B cell (primary cell): ENCODE data around the gene MAN1A1. TPM values are rescaled to one million over a fixed set of nuclear protein-coding genes. Genes with fewer than 3 reads are reported as not detected.

Experiments used
- ATAC-seq: fragments of 200-7000 bp; cut with Tn5 transposase; one replicate; pipeline ENCODE4 v1.10.0; 2021; ENCODE audit warnings: low read depth, mild to moderate bottlenecking, moderate number of reproducible peaks, moderate library complexity
- CTCF ChIA-PET: fragments of 350-600 bp; sonication (Branson Sonifier 250); formaldehyde crosslinking; loops from one replicate; lab custom pipeline; 2021; ENCODE audit warnings: antibody characterized with exemption, inconsistent platforms; lab: Charles Lee
- POLR2A ChIA-PET: fragments of 350-600 bp; sonication (Branson Sonifier 250); formaldehyde crosslinking; loops from one replicate; lab custom pipeline; 2021; ENCODE audit warnings: antibody characterized with exemption; lab: Charles Lee
- DNase-seq: peaks from one replicate; pipeline ENCODE4 v3.0.0; 2013
- H2AFZ ChIP-seq: 2 replicates; pipeline ENCODE4 v1.6.1; 2012; ENCODE audit warnings: mild to moderate bottlenecking, low read depth, low read length; ENCODE audit not compliant: insufficient read depth, poor library complexity, severe bottlenecking
- H3K27ac ChIP-seq, 2 donors: 1 replicate in 1 of 2; 2 replicates in 1 of 2; pipeline ENCODE4 v1.5.1; 2012 to 2013; ENCODE audit warnings: low read length in 2 of 2, mild to moderate bottlenecking in 2 of 2, moderate library complexity in 1 of 2
- H3K27me3 ChIP-seq, 4 experiments: fragments of 200-600 bp in 1 of 4; sonication (generic) in 1 of 4; replicated peaks in 1 of 4; 1 replicate in 2 of 4; 2 replicates in 2 of 4; pipeline versions ENCODE4 v1.6.1 to v1.7.0; 2013 to 2016; ENCODE audit warnings: low read length in 3 of 4, mild to moderate bottlenecking in 2 of 4, mixed read lengths in 1 of 4, moderate library complexity in 1 of 4; ENCODE audit not compliant: insufficient read depth in 4 of 4, control insufficient read depth in 3 of 4; ENCODE audit errors: control extremely low read depth in 1 of 4
- H3K36me3 ChIP-seq, 2 experiments: replicated peaks in 1 of 2; 1 replicate in 1 of 2; 2 replicates in 1 of 2; pipeline versions ENCODE4 v1.6.1 to v1.7.1; 2013; ENCODE audit warnings: low read length in 1 of 2; ENCODE audit not compliant: insufficient read depth in 2 of 2, control insufficient read depth in 1 of 2; ENCODE audit errors: control extremely low read depth in 1 of 2, extremely low read depth in 1 of 2
- H3K4me1 ChIP-seq, 2 donors: fragments of 200-600 bp in 1 of 2; sonication (generic) in 1 of 2; 1 replicate in 1 of 2; 2 replicates in 1 of 2; pipeline versions ENCODE4 v1.5.1 to v1.6.1; 2013 to 2017; ENCODE audit warnings: low read length in 2 of 2; ENCODE audit not compliant: control insufficient read depth in 2 of 2, insufficient read depth in 2 of 2
- H3K4me2 ChIP-seq: replicated peaks from 2 replicates; pipeline ENCODE3; 2012; ENCODE audit warnings: mild to moderate bottlenecking, low read depth, low read length; ENCODE audit not compliant: poor library complexity, severe bottlenecking
- H3K4me3 ChIP-seq, 5 experiments: fragments of 200-600 bp in 1 of 5; sonication (generic) in 1 of 5; 1 replicate in 3 of 5; 2 replicates in 2 of 5; pipeline versions ENCODE4 v1.5.1 to v1.7.0; 2011 to 2016; ENCODE audit warnings: low read length in 4 of 5, mild to moderate bottlenecking in 4 of 5, low read depth in 2 of 5, control low read depth in 1 of 5, moderate library complexity in 1 of 5; ENCODE audit not compliant: insufficient read depth in 1 of 5; ENCODE audit errors: control extremely low read depth in 1 of 5, extremely low read depth in 1 of 5
- H3K79me2 ChIP-seq: fragments of 200-600 bp; sonication (generic); one replicate; pipeline ENCODE4 v1.6.0; 2016; ENCODE audit warnings: low read length; ENCODE audit not compliant: control insufficient read depth, insufficient read depth
- H3K9ac ChIP-seq: fragments of 200-600 bp; sonication (generic); 2 replicates; pipeline ENCODE4 v1.6.1; 2017; ENCODE audit warnings: mild to moderate bottlenecking, low read length, moderate library complexity
- H3K9me3 ChIP-seq, 3 donors: one replicate each; pipeline versions ENCODE4 v1.6.1 to v1.7.1; 2013; ENCODE audit warnings: low read length in 2 of 3; ENCODE audit not compliant: control insufficient read depth in 2 of 3, insufficient read depth in 1 of 3; ENCODE audit errors: control extremely low read depth in 1 of 3
- H4K20me1 ChIP-seq: 2 replicates; pipeline ENCODE4 v1.6.0; 2012; ENCODE audit warnings: mild to moderate bottlenecking, low read length; ENCODE audit not compliant: insufficient read depth, control insufficient read depth, poor library complexity, severe bottlenecking
- H3K27ac Mint-ChIP-seq: one replicate; pipeline ENCODE4 v1.8.0; 2021; ENCODE audit warnings: mixed read lengths
- H3K27me3 Mint-ChIP-seq: one replicate; pipeline ENCODE4 v1.8.0; 2021; ENCODE audit warnings: mixed read lengths
- H3K4me1 Mint-ChIP-seq: one replicate; pipeline ENCODE4 v1.8.0; 2021; ENCODE audit warnings: mixed read lengths
- H3K4me3 Mint-ChIP-seq: one replicate; pipeline ENCODE4 v1.8.0; 2021; ENCODE audit warnings: mixed read lengths
- H3K9me3 Mint-ChIP-seq: one replicate; pipeline ENCODE4 v1.8.0; 2022; ENCODE audit warnings: mixed read lengths; ENCODE audit not compliant: insufficient read depth
- CTCF ChIP-seq: fragments of 200-600 bp; IDR thresholded peaks from one replicate; pipeline ENCODE4 v1.8.0; 2022; ENCODE audit warnings: antibody characterized with exemption, mild to moderate bottlenecking
- EZH2 ChIP-seq: IDR thresholded peaks from 2 replicates; pipeline ENCODE4 v1.6.1; 2012; ENCODE audit warnings: borderline replicate concordance, low read depth, mild to moderate bottlenecking, moderate library complexity, low read length; ENCODE audit not compliant: insufficient read depth, poor library complexity, severe bottlenecking
- WGBS: methylation state at CpG from one replicate; pipeline ENCODE4 v1.1.5; 2013; ENCODE audit warnings: missing lambda C conversion rate; ENCODE audit not compliant: insufficient coverage; 5-methylcytosine and 5-hydroxymethylcytosine counted together
- intact Hi-C: fragments of 100-400 bp; cut with micrococcal nuclease; formaldehyde crosslinking; loops from one replicate; pipeline ENCODE4 v1.10.0; 2022
- polyA plus RNA-seq: library from polyadenylated mRNA; depleted of rRNA; stranded (reverse); fragments of >200 nt; gene quantifications from 2 replicates; pipeline ENCODE4 v1.2.3, GENCODE V29; 2012
- total RNA-seq, 2 donors: library from RNA; stranded (reverse); fragments of 120-200 nt in 1 of 2; gene quantifications; 1 replicate in 1 of 2; 2 replicates in 1 of 2; pipeline versions ENCODE4 v1.2.3 to v1.2.4, GENCODE V29; 2013 to 2022

MAN1A1 gene
- total and polyA plus RNA-seq, 2 donors (not counting 1 experiment from before 2014, with no cell fraction given): 5.1 to 31.7 TPM

DNA sequence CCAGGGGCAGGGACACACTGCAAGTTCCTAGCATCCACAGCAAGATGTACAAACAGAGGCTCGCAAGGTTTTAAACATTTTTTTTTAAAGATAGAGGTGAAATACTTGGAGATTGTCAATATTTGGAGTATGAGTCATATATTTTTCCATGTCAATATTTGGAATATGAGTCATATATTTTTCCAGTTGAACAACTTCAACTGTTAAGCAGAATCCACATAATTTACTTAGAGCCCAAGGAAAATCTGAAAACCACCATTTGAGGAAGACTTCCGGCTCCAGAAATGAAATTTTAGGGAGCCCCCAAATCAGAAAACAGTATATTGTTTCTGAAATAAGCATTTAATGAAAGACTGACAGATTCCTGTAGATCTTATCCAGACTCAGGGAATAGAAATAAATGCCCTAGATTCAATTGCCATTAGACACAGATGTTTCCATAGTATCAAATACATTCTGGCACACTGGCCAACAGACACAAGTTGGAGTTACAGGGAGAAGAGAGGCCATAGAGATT lies 219.5 kb downstream of the MAN1A1 start:
- Mint-ChIP-seq H3K27ac (no peak overlapping the region), H3K4me3 (no peak overlapping the region), H3K27me3 (no peaks in the 10 kb centered on the region), H3K9me3 (no peaks in the 10 kb centered on the region), H3K4me1 (no peaks in the 10 kb centered on the region)
- no peaks in the 10 kb centered on the region for H3K4me1 ChIP-seq
- H3K79me2 ChIP-seq: no peaks in the 10 kb centered on the region
- no peak overlapping the region for H2AFZ ChIP-seq
- peaks cover 0 to 5% (median 0%) of the 10 kb centered on the region in 3 donors for H3K9me3 ChIP-seq
- ATAC-seq (no peak), DNase-seq (no peak)
- H3K4me3 ChIP-seq: no peak overlapping the region
- H3K4me2 ChIP-seq: no peak overlapping the region
- TF ChIP-seq EZH2 (no peak), CTCF (no peak)
- no peak overlapping the region for H3K27ac ChIP-seq
- POLR2A ChIA-PET: no interaction called here
- CTCF ChIA-PET: interaction anchor here (0.7 to 1.9 kb wide), 13 partner anchors 8 to 1696 kb away, joined by 3 to 9 read pairs (median 5); no protein-coding TSS in a partner anchor
- H3K27me3 ChIP-seq: no peaks in the 10 kb centered on the region
- no peaks in the 10 kb centered on the region for H4K20me1 ChIP-seq
- WGBS: no CpG with 5 or more reads among the region's 2 CpGs
- H3K36me3 ChIP-seq: no peaks in the 10 kb centered on the region
- H3K9ac ChIP-seq: no peak overlapping the region
- intact Hi-C loops: no loop called here

- Histone ChIP-seq H3K9me3 (peaks cover 0 to 5% (median 0%) of the 10 kb centered on the region in 3 donors), H2AFZ (no peak overlapping the region), H3K27ac (no peak overlapping the region), H3K79me2 (no peaks in the 10 kb centered on the region), H3K4me3 (no peak overlapping the region), H3K4me2 (no peak overlapping the region), H3K4me1 (no peaks in the 10 kb centered on the region), H3K9ac (no peak overlapping the region), H3K36me3 (no peaks in the 10 kb centered on the region), H3K27me3 (no peaks in the 10 kb centered on the region), H4K20me1 (no peaks in the 10 kb centered on the region)
- Mint-ChIP-seq H3K4me3 (no peak overlapping the region), H3K4me1 (no peaks in the 10 kb centered on the region), H3K27ac (no peak overlapping the region), H3K9me3 (no peaks in the 10 kb centered on the region), H3K27me3 (no peaks in the 10 kb centered on the region)
- POLR2A ChIA-PET: interaction anchor here (0.6 kb wide), 1 partner anchor 9 kb away, joined by 4 read pairs; no protein-coding TSS in a partner anchor
- TF ChIP-seq EZH2 (no peak), CTCF (peak; percentile 92)
- DNase-seq (peak; percentile 72), ATAC-seq (peak; percentile 57)
- 60% methylated on average over 1 of the region's 4 CpGs for WGBS
- intact Hi-C loops: no loop called here
- CTCF ChIA-PET: interaction anchor here (0.5 to 1.9 kb wide), 18 partner anchors 8 to 1697 kb away, joined by 3 to 9 read pairs (median 4); no protein-coding TSS in a partner anchor
Measured at GRCh38 chr6:119129148-119129967, 220.2 kb downstream of the MAN1A1 start.
